Keratinocyte (primary cell): ENCODE data around the gene TP73. TPM values are rescaled to one million over a fixed set of nuclear protein-coding genes. Genes with fewer than 3 reads are reported as not detected.

Experiments used
- DNase-seq: peaks from one replicate; pipeline ENCODE4 v3.0.0-alpha.2; 2011; ENCODE audit warnings: low read depth, missing footprints, low spot score
- FAIRE-seq: peaks from 2 replicates; lab custom pipeline; 2011; peaks lifted over from hg19 to GRCh38; lab: Jason Lieb, UNC
- H2AFZ ChIP-seq: 2 replicates; pipeline ENCODE4 v1.6.0; 2012; ENCODE audit warnings: low read length, control low read depth, inconsistent platforms; ENCODE audit not compliant: control insufficient read depth
- H3K27ac ChIP-seq: 2 replicates; pipeline ENCODE4 v1.5.1; 2011; ENCODE audit warnings: low read length; ENCODE audit not compliant: control insufficient read depth, insufficient read depth
- H3K27me3 ChIP-seq: 3 replicates; pipeline ENCODE4 v1.6.0; 2011; ENCODE audit warnings: low read length; ENCODE audit not compliant: control insufficient read depth, insufficient read depth; ENCODE audit errors: extremely low read depth
- H3K36me3 ChIP-seq, 2 experiments: 2 replicates in 1 of 2; 3 replicates in 1 of 2; pipeline ENCODE4 v1.5.1; 2011; ENCODE audit warnings: low read length in 2 of 2, mild to moderate bottlenecking in 1 of 2; ENCODE audit not compliant: control insufficient read depth in 2 of 2, insufficient read depth in 2 of 2; ENCODE audit errors: extremely low read depth in 1 of 2
- H3K4me1 ChIP-seq: 3 replicates; pipeline ENCODE4 v1.5.1; 2011; ENCODE audit warnings: low read length; ENCODE audit not compliant: control insufficient read depth, insufficient read depth; ENCODE audit errors: extremely low read depth
- H3K4me2 ChIP-seq: 3 replicates; pipeline ENCODE4 v1.6.0; 2011; ENCODE audit warnings: low read depth, low read length; ENCODE audit not compliant: control insufficient read depth, insufficient read depth; ENCODE audit errors: extremely low read depth
- H3K4me3 ChIP-seq, 3 experiments: fragments of 200-600 bp in 1 of 3; sonication (generic) in 1 of 3; 2 replicates in 2 of 3; 3 replicates in 1 of 3; pipeline ENCODE4 v1.5.1; 2011 to 2016; ENCODE audit warnings: low read length in 3 of 3, mild to moderate bottlenecking in 3 of 3, control low read depth in 2 of 3, inconsistent platforms in 1 of 3, low read depth in 1 of 3, mixed read lengths in 1 of 3, mixed run types in 1 of 3, moderate library complexity in 1 of 3; ENCODE audit not compliant: control insufficient read depth in 2 of 3, insufficient read depth in 2 of 3; ENCODE audit errors: extremely low read depth in 1 of 3
- H3K79me2 ChIP-seq: 2 replicates; pipeline ENCODE4 v1.6.0; 2012; ENCODE audit warnings: low read length; ENCODE audit not compliant: control insufficient read depth, insufficient read depth
- H3K9ac ChIP-seq: 3 replicates; pipeline ENCODE4 v1.6.0; 2011; ENCODE audit warnings: low read length; ENCODE audit not compliant: control insufficient read depth, insufficient read depth; ENCODE audit errors: extremely low read depth
- H3K9me1 ChIP-seq: 3 replicates; pipeline ENCODE4 v1.6.0; 2011; ENCODE audit warnings: low read length; ENCODE audit not compliant: control insufficient read depth, insufficient read depth; ENCODE audit errors: extremely low read depth
- H3K9me3 ChIP-seq: 2 replicates; pipeline ENCODE4 v1.5.1; 2012; ENCODE audit warnings: low read depth, low read length; ENCODE audit not compliant: control insufficient read depth
- H4K20me1 ChIP-seq: 3 replicates; pipeline ENCODE4 v1.6.0; 2011; ENCODE audit warnings: low read length; ENCODE audit not compliant: control insufficient read depth, insufficient read depth; ENCODE audit errors: extremely low read depth
- CTCF ChIP-seq, 3 experiments: IDR thresholded peaks in 1 of 3; conservative IDR thresholded peaks in 1 of 3; optimal IDR thresholded peaks in 1 of 3; 2 replicates in 2 of 3; 3 replicates in 1 of 3; pipeline versions ENCODE3 to v1.5.1; 2011; ENCODE audit warnings: low read length in 3 of 3, mild to moderate bottlenecking in 3 of 3, moderate library complexity in 2 of 3, control low read depth in 1 of 3, inconsistent platforms in 1 of 3; ENCODE audit not compliant: insufficient read depth in 2 of 3; ENCODE audit errors: extremely low read depth in 1 of 3
- EZH2 ChIP-seq: IDR thresholded peaks from one replicate; pipeline ENCODE4 v1.6.1; 2012; ENCODE audit warnings: inconsistent platforms, mild to moderate bottlenecking, low read length, moderate library complexity
- dilution Hi-C: fragments of 300-500 bp; cut with MboI; formaldehyde crosslinking; loops from one replicate; pipeline ENCODE4 v1.7.0; 2020; ENCODE audit warnings: low sequenced_read_pairs; ENCODE audit not compliant: extremely low pct_ligation_motif_present
- polyA plus RNA-seq, 5 experiments: library from polyadenylated mRNA; depleted of rRNA in 3 of 5; stranded (reverse) in 3 of 5; stranded (forward) in 1 of 5; unstranded in 1 of 5; fragments of >200 nt; gene quantifications; 1 replicate in 1 of 5; 2 replicates in 3 of 5; 3 replicates in 1 of 5; pipeline versions ENCODE4 v1.2.1 to v1.2.3, GENCODE V29; 2011 to 2012; ENCODE audit warnings: missing spikeins in 2 of 5, low read depth in 1 of 5, low replicate concordance in 1 of 5

The TP73 gene
- polyA plus RNA-seq, 1 donor (not counting 4 experiments of a cell fraction or from before 2014, with no cell fraction given): 0.14 TPM

DNA sequence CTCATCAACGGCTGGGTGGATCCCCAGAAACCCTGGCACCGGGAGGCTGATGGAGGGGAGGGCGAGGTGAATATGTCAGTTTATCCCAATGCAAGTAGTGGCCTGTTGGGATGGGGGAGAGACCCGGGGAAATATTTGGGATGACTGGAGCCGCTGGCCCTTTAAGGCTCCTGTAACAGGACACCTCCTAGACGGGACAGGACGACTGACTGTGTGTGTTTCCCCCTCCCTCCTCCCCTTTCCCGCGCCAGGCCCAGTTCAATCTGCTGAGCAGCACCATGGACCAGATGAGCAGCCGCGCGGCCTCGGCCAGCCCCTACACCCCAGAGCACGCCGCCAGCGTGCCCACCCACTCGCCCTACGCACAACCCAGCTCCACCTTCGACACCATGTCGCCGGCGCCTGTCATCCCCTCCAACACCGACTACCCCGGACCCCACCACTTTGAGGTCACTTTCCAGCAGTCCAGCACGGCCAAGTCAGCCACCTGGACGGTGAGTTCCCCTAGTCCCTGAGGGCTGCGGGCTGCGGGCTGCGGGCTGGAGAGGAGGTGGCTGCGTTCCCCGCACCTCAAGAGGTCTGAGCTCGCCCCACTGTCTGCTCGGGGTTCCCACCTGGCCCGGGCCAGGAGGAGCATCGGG lies 55.1 kb downstream of the TP73 start:
- no peaks in the 10 kb centered on the region for H4K20me1 ChIP-seq
- peak; percentile 36 for FAIRE-seq
- no peaks in the 10 kb centered on the region for H3K79me2 ChIP-seq
- H3K36me3 ChIP-seq: no peaks in the 10 kb centered on the region
- DNase-seq: peak; percentile 49
- H2AFZ ChIP-seq: no peak overlapping the region
- TF ChIP-seq EZH2 (no peak), CTCF (optimal IDR thresholded peaks at IDR 0.05 in 1 of 3, IDR thresholded peaks at IDR 0.05 in 1 of 3, conservative IDR thresholded peaks at IDR 0.05 in 1 of 3; ENCODE audit: extremely low read depth in 1 of 3, insufficient read depth in 2 of 3, low read length in 3 of 3) (no peak)
- H3K4me1 ChIP-seq: peaks cover 56% of the 10 kb centered on the region
- H3K9me1 ChIP-seq: no peaks in the 10 kb centered on the region
- dilution Hi-C loops: no loop called here
- peaks cover 22% of the 10 kb centered on the region for H3K27me3 ChIP-seq
- no peak overlapping the region for H3K4me3 ChIP-seq
- H3K9me3 ChIP-seq: no peaks in the 10 kb centered on the region
- no peak overlapping the region for H3K9ac ChIP-seq
- peak overlapping the region; percentile 66 for H3K4me2 ChIP-seq
- H3K27ac ChIP-seq: no peak overlapping the region

- dilution Hi-C loops: no loop called here
- peaks cover 22% of the 10 kb centered on the region for H3K27me3 ChIP-seq
Measured at GRCh38 chr1:3707939-3708328, 55.6 kb downstream of the TP73 start.

More at GRCh38 chr1:3707939-3708328, 55.6 kb downstream of the TP73 start:
- Histone ChIP-seq H3K9me3 (no peaks in the 10 kb centered on the region), H3K79me2 (no peaks in the 10 kb centered on the region), H3K4me3 (peak overlapping the region in 1 of 3 experiments; percentile 24), H3K36me3 (no peaks in the 10 kb centered on the region), H3K4me2 (peak overlapping the region; percentile 66), H2AFZ (no peak overlapping the region), H4K20me1 (no peaks in the 10 kb centered on the region), H3K4me1 (peaks cover 56% of the 10 kb centered on the region), H3K9me1 (no peaks in the 10 kb centered on the region), H3K27ac (no peak overlapping the region), H3K9ac (no peak overlapping the region)
- no peak for DNase-seq
- TF ChIP-seq EZH2 (no peak), CTCF (optimal IDR thresholded peaks at IDR 0.05 in 1 of 3, IDR thresholded peaks at IDR 0.05 in 1 of 3, conservative IDR thresholded peaks at IDR 0.05 in 1 of 3; ENCODE audit: extremely low read depth in 1 of 3, insufficient read depth in 2 of 3, low read length in 3 of 3) (no peak)
- no peak for FAIRE-seq
